ENCODE measurements around the gene NUDT16L1. TPM values are rescaled to one million over a fixed set of nuclear protein-coding genes. Genes with fewer than 3 reads are reported as not detected.
A peak's percentile ranks its signal among the peaks of the same experiment; 100 is the strongest.

Gene NUDT16L1
- total RNA-seq, 1 experiment from 2014 or later: 49.9 TPM

- Histone ChIP-seq H3K27me3 (ENCODE audit: low read length) (no peaks in the 10 kb centered on the region), H3K9me3 (ENCODE audit: low read length) (no peaks in the 10 kb centered on the region), H3K9me2 (replicated peaks; ENCODE audit: low read length) (no peaks in the 10 kb centered on the region), H3K4me2 (ENCODE audit: low read length) (no peak overlapping the region), H3K4me1 (ENCODE audit: insufficient read depth, low read length) (no peaks in the 10 kb centered on the region; the same call in 1 of the 2 replicates), H3F3A (ENCODE audit: low read length, unreplicated experiment) (no peaks in the 10 kb centered on the region), H3K27ac (ENCODE audit: low read length) (no peak overlapping the region), H2AFZ (ENCODE audit: low read length) (no peak overlapping the region), H4K20me1 (ENCODE audit: low read length) (no peaks in the 10 kb centered on the region), H3K4me3 (ENCODE audit: low read length) (no peak overlapping the region), H3K36me3 (ENCODE audit: low read depth, low read length) (peaks cover 7% of the 10 kb centered on the region), H3K79me2 (ENCODE audit: low read length) (no peaks in the 10 kb centered on the region), H3K9ac (ENCODE audit: low read length) (no peak overlapping the region)
- intact Hi-C loops (cut with micrococcal nuclease): no loop called here
- no TSS peak for BruUV-seq (replicated peaks)
- no peak for TF ChIP-seq CTCF (conservative IDR thresholded peaks at IDR 0.05; ENCODE audit: low read depth, low read length)
- no peak for TF ChIP-seq EZH2 (IDR thresholded peaks at IDR 0.05; ENCODE audit: low read length, unreplicated experiment)
- no peak for TF ChIP-seq EZH2phosphoT487 (IDR thresholded peaks at IDR 0.05; ENCODE audit: borderline replicate concordance, low read length)
- CTCF ChIA-PET: no interaction called here
- DNase-seq: no peak
- no peak for ATAC-seq
- POLR2A ChIA-PET (ENCODE audit: unreplicated experiment): no interaction called here
Measured at GRCh38 chr16:4667203-4667963, 26.0 kb upstream of the NUDT16L1 start.

GRCh38 chr16:4668313-4668960 is 24.9 kb upstream of the NUDT16L1 start:
- ATAC-seq: no peak
- TSS peak; percentile 28 for BruUV-seq (replicated peaks)
- no peak overlapping the region for H3K27ac ChIP-seq (ENCODE audit: low read length)
- no peak overlapping the region for H3K4me2 ChIP-seq (ENCODE audit: low read length)
- no peak overlapping the region for H3K4me3 ChIP-seq (ENCODE audit: low read length)
- H3K27me3 ChIP-seq (ENCODE audit: low read length): no peaks in the 10 kb centered on the region
- H3K36me3 ChIP-seq (ENCODE audit: low read depth, low read length): peaks cover 7% of the 10 kb centered on the region
- TF ChIP-seq EZH2 (IDR thresholded peaks at IDR 0.05; ENCODE audit: low read length, unreplicated experiment) (no peak), EZH2phosphoT487 (IDR thresholded peaks at IDR 0.05; ENCODE audit: borderline replicate concordance, low read length) (no peak), CTCF (conservative IDR thresholded peaks at IDR 0.05; ENCODE audit: low read depth, low read length) (no peak)
- no peak for DNase-seq
- H3K9ac ChIP-seq (ENCODE audit: low read length): no peak overlapping the region
- no peak overlapping the region for H2AFZ ChIP-seq (ENCODE audit: low read length)
- no peaks in the 10 kb centered on the region for H3K9me3 ChIP-seq (ENCODE audit: low read length)
- H3K9me2 ChIP-seq (replicated peaks; ENCODE audit: low read length): no peaks in the 10 kb centered on the region
- no peaks in the 10 kb centered on the region; the same call in 1 of the 2 replicates for H3K4me1 ChIP-seq (ENCODE audit: insufficient read depth, low read length)
- CTCF ChIA-PET: no interaction called here
- H3F3A ChIP-seq (ENCODE audit: low read length, unreplicated experiment): no peaks in the 10 kb centered on the region
- no peaks in the 10 kb centered on the region for H3K79me2 ChIP-seq (ENCODE audit: low read length)
- intact Hi-C loops (cut with micrococcal nuclease): no loop called here
- POLR2A ChIA-PET (ENCODE audit: unreplicated experiment): no interaction called here
- H4K20me1 ChIP-seq (ENCODE audit: low read length): no peaks in the 10 kb centered on the region

All from PC-3 (cell line).